Karpas-422 (cell line): ENCODE measurements around the gene PROZ. TPM values are rescaled to one million over a fixed set of nuclear protein-coding genes. Genes with fewer than 3 reads are reported as not detected.

Experiments
- DNase-seq: peaks from one replicate; pipeline ENCODE4 v3.0.0-alpha.2; 2015
- H2AFZ ChIP-seq: fragments of 200-600 bp; sonication (generic); 2 replicates; pipeline ENCODE4 v1.6.1; 2014; ENCODE audit warnings: antibody characterized with exemption, low read length, mixed read lengths
- H3K27ac ChIP-seq: fragments of 200-600 bp; sonication (generic); 2 replicates; pipeline ENCODE4 v1.5.1; 2014; ENCODE audit warnings: mild to moderate bottlenecking, low read length, moderate library complexity
- H3K27me3 ChIP-seq: fragments of 200-600 bp; sonication (generic); 2 replicates; pipeline ENCODE4 v1.6.1; 2014; ENCODE audit warnings: low read length, mixed read lengths
- H3K36me3 ChIP-seq: fragments of 200-600 bp; sonication (generic); 2 replicates; pipeline ENCODE4 v1.6.1; 2014; ENCODE audit warnings: low read length, mixed read lengths; ENCODE audit not compliant: insufficient read depth
- H3K4me1 ChIP-seq: fragments of 200-600 bp; sonication (generic); 2 replicates; pipeline ENCODE4 v1.6.1; 2014; ENCODE audit warnings: mild to moderate bottlenecking, low read length, mixed read lengths
- H3K4me2 ChIP-seq: fragments of 200-600 bp; sonication (generic); 2 replicates; pipeline ENCODE4 v1.6.1; 2014; ENCODE audit warnings: low read length, low read depth, mild to moderate bottlenecking; ENCODE audit not compliant: poor library complexity, severe bottlenecking
- H3K4me3 ChIP-seq: fragments of 200-600 bp; sonication (generic); 2 replicates; pipeline ENCODE4 v1.5.1; 2014; ENCODE audit warnings: mild to moderate bottlenecking, antibody characterized with exemption, low read length, mixed read lengths
- H3K79me2 ChIP-seq: fragments of 200-600 bp; sonication (generic); 2 replicates; pipeline ENCODE4 v1.6.1; 2014; ENCODE audit warnings: mild to moderate bottlenecking, low read length, mixed read lengths
- H3K9ac ChIP-seq: fragments of 200-600 bp; sonication (generic); 2 replicates; pipeline ENCODE4 v1.6.0; 2014; ENCODE audit warnings: low read length
- H3K9me2 ChIP-seq: fragments of 200-600 bp; sonication (generic), shearing (Covaris generic); replicated peaks from 2 replicates; pipeline ENCODE4 v1.6.0; 2014; ENCODE audit warnings: mild to moderate bottlenecking, low read length, moderate library complexity; ENCODE audit not compliant: insufficient read depth
- H3K9me3 ChIP-seq: fragments of 300-700, 200-600 bp; sonication (generic); 2 replicates; pipeline ENCODE4 v1.6.1; 2014; ENCODE audit warnings: low read length, mixed read lengths
- H4K20me1 ChIP-seq: fragments of 200-600 bp; sonication (generic); 2 replicates; pipeline ENCODE4 v1.6.1; 2014; ENCODE audit warnings: mild to moderate bottlenecking, antibody characterized with exemption, low read length, low read depth; ENCODE audit not compliant: insufficient read depth
- total RNA-seq: library from RNA; depleted of rRNA; stranded (reverse); fragments of >200 nt; shearing (Covaris generic); gene quantifications from 2 replicates; pipeline ENCODE4 v1.2.3, GENCODE V29; 2014; ENCODE audit warnings: low replicate concordance

The PROZ gene
- total RNA-seq, 1 experiment from 2014 or later, result not detected

DNA sequence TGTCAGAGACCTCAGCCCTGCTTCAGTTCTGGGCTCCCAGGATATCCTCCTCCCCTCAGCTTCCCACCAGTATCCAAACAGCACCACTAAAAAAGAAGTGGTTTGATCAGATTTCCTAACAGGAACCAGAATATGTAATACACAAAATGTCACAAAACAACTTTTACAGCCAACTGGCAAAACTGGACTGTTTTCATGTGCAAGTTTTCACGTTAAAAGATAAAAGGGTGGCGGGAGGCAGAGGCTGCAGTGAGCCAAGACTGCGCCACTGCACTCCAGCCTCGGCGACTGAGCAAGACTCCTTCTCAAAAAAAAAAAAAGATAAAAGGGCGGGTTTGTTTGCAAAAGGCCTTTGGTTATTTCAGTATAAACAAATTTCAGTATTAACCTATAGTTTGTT lies 36.9 kb downstream of the PROZ start:
- H3K9me3 ChIP-seq, result no peaks in the 10 kb centered on the region
- H3K27me3 ChIP-seq, result no peaks in the 10 kb centered on the region
- no peak overlapping the region for H2AFZ ChIP-seq
- H3K9me2 ChIP-seq, result no peaks in the 10 kb centered on the region
- no peak for DNase-seq
- H3K4me1 ChIP-seq, result no peaks in the 10 kb centered on the region
- peaks cover 71% of the 10 kb centered on the region for H3K36me3 ChIP-seq
- no peak overlapping the region for H3K27ac ChIP-seq
- no peak overlapping the region for H3K4me2 ChIP-seq
- H3K9ac ChIP-seq, result no peak overlapping the region
- H3K79me2 ChIP-seq, result peaks cover 29% of the 10 kb centered on the region
- H4K20me1 ChIP-seq, result peaks cover 15% of the 10 kb centered on the region; the same call in 1 of the 2 replicates
- no peak overlapping the region for H3K4me3 ChIP-seq

GRCh38 chr13:113196970-113197737 lies 38.7 kb downstream of the PROZ start:
- no peaks in the 10 kb centered on the region for H3K9me2 ChIP-seq
- no peak overlapping the region for H3K4me2 ChIP-seq
- H3K27ac ChIP-seq, result no peak overlapping the region
- H3K79me2 ChIP-seq, result peaks cover 47% of the 10 kb centered on the region
- no peak overlapping the region for H2AFZ ChIP-seq
- peaks cover 20% of the 10 kb centered on the region; the same call in 1 of the 2 replicates for H4K20me1 ChIP-seq
- peaks cover 68% of the 10 kb centered on the region for H3K36me3 ChIP-seq
- H3K4me3 ChIP-seq, result no peak overlapping the region
- no peaks in the 10 kb centered on the region for H3K27me3 ChIP-seq
- no peaks in the 10 kb centered on the region for H3K9me3 ChIP-seq
- DNase-seq, result no peak
- H3K9ac ChIP-seq, result no peak overlapping the region
- no peaks in the 10 kb centered on the region for H3K4me1 ChIP-seq

DNA sequence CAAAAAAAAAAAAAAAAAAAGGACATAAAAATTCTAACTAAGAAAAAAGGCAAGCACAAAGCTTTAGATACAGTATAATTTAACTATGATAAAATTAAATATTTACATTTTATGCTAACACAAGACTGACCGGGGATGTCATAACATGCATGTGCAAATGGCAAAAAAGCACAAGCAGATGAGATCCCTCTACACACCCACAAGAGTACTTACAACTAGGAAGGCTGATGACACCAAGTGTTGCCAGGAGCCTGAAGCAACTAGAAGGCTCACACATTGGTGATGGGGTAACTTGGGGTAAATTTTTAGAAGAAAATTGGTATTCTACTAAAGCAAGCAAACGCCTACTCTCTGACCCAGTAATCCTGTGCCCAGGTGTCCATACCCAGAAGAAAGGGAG lies 43.4 kb downstream of the PROZ start:
- no peak for DNase-seq
- peaks cover 82% of the 10 kb centered on the region for H3K79me2 ChIP-seq
- no peak overlapping the region for H2AFZ ChIP-seq
- no peak overlapping the region for H3K4me2 ChIP-seq
- peaks cover 15% of the 10 kb centered on the region for H3K4me1 ChIP-seq
- H3K9ac ChIP-seq, result no peak overlapping the region
- no peak overlapping the region for H3K27ac ChIP-seq
- H3K4me3 ChIP-seq, result no peak overlapping the region
- peaks cover 46% of the 10 kb centered on the region for H3K36me3 ChIP-seq
- H3K27me3 ChIP-seq, result no peaks in the 10 kb centered on the region
- no peaks in the 10 kb centered on the region for H3K9me2 ChIP-seq
- H3K9me3 ChIP-seq, result no peaks in the 10 kb centered on the region
- H4K20me1 ChIP-seq, result peaks cover 51% of the 10 kb centered on the region

GRCh38 chr13:113202912-113203311 lies 44.5 kb downstream of the PROZ start:
- H2AFZ ChIP-seq, result no peak overlapping the region
- no peak overlapping the region for H3K27ac ChIP-seq
- no peak overlapping the region for H3K9ac ChIP-seq
- H3K4me3 ChIP-seq, result no peak overlapping the region
- H3K9me2 ChIP-seq, result no peaks in the 10 kb centered on the region
- H3K4me1 ChIP-seq, result peaks cover 23% of the 10 kb centered on the region
- H3K36me3 ChIP-seq, result peaks cover 38% of the 10 kb centered on the region; the same call in 1 of the 2 replicates
- DNase-seq, result no peak
- H3K9me3 ChIP-seq, result no peaks in the 10 kb centered on the region
- no peak overlapping the region for H3K4me2 ChIP-seq
- peaks cover 93% of the 10 kb centered on the region for H3K79me2 ChIP-seq
- no peaks in the 10 kb centered on the region for H3K27me3 ChIP-seq
- H4K20me1 ChIP-seq, result peaks cover 51% of the 10 kb centered on the region

- Histone ChIP-seq H3K9ac (no peak overlapping the region), H3K4me2 (no peak overlapping the region), H3K4me1 (peaks cover 23% of the 10 kb centered on the region), H3K27me3 (no peaks in the 10 kb centered on the region), H3K4me3 (no peak overlapping the region), H2AFZ (no peak overlapping the region), H3K27ac (no peak overlapping the region), H3K36me3 (peaks cover 33% of the 10 kb centered on the region; the same call in 1 of the 2 replicates), H3K79me2 (peaks cover 99% of the 10 kb centered on the region), H4K20me1 (peaks cover 51% of the 10 kb centered on the region), H3K9me2 (no peaks in the 10 kb centered on the region), H3K9me3 (no peaks in the 10 kb centered on the region)
- DNase-seq, result no peak
Observed at GRCh38 chr13:113203507-113204377, 45.3 kb downstream of the PROZ start.

- no peaks in the 10 kb centered on the region for H3K9me2 ChIP-seq
- no peak overlapping the region for H3K4me3 ChIP-seq
- peaks cover 27% of the 10 kb centered on the region; the same call in 1 of the 2 replicates for H3K36me3 ChIP-seq
- H2AFZ ChIP-seq, result no peak overlapping the region
- H3K4me1 ChIP-seq, result peaks cover 23% of the 10 kb centered on the region
- no peak for DNase-seq
- no peak overlapping the region for H3K9ac ChIP-seq
- no peak overlapping the region for H3K27ac ChIP-seq
- no peaks in the 10 kb centered on the region for H3K27me3 ChIP-seq
- H3K9me3 ChIP-seq, result no peaks in the 10 kb centered on the region
- H3K4me2 ChIP-seq, result no peak overlapping the region
- peaks cover 50% of the 10 kb centered on the region for H4K20me1 ChIP-seq
- H3K79me2 ChIP-seq, result peaks cover 94% of the 10 kb centered on the region
Observed at GRCh38 chr13:113204378-113204734, 45.9 kb downstream of the PROZ start.

GRCh38 chr13:113205428-113205931 lies 47.0 kb downstream of the PROZ start:
- Histone ChIP-seq H3K9me2 (no peaks in the 10 kb centered on the region), H3K27ac (no peak overlapping the region), H3K4me3 (no peak overlapping the region), H3K9ac (no peak overlapping the region; the same call in 1 of the 2 replicates), H3K4me1 (peaks cover 25% of the 10 kb centered on the region), H3K4me2 (peak overlapping the region; percentile 77), H3K36me3 (peaks cover 20% of the 10 kb centered on the region; the same call in 1 of the 2 replicates), H3K9me3 (no peaks in the 10 kb centered on the region), H2AFZ (no peak overlapping the region), H3K79me2 (peaks cover 90% of the 10 kb centered on the region), H3K27me3 (no peaks in the 10 kb centered on the region), H4K20me1 (peaks cover 38% of the 10 kb centered on the region)
- DNase-seq, result no peak

- Histone ChIP-seq H3K27ac (peak overlapping the region; percentile 46), H2AFZ (no peak overlapping the region), H3K4me3 (peak overlapping the region; percentile 89), H3K27me3 (no peaks in the 10 kb centered on the region), H3K4me2 (peak overlapping the region; percentile 77), H4K20me1 (peaks cover 35% of the 10 kb centered on the region), H3K36me3 (peaks cover 33% of the 10 kb centered on the region), H3K79me2 (peaks cover 90% of the 10 kb centered on the region), H3K4me1 (peaks cover 32% of the 10 kb centered on the region), H3K9me3 (no peaks in the 10 kb centered on the region), H3K9me2 (no peaks in the 10 kb centered on the region), H3K9ac (peak overlapping the region; percentile 97)
- DNase-seq, result peak; percentile 50
Observed at GRCh38 chr13:113207460-113207859, 49.0 kb downstream of the PROZ start.
